Measurements from ENCODE around the gene RAB3C.

RAB3C gene

DNA sequence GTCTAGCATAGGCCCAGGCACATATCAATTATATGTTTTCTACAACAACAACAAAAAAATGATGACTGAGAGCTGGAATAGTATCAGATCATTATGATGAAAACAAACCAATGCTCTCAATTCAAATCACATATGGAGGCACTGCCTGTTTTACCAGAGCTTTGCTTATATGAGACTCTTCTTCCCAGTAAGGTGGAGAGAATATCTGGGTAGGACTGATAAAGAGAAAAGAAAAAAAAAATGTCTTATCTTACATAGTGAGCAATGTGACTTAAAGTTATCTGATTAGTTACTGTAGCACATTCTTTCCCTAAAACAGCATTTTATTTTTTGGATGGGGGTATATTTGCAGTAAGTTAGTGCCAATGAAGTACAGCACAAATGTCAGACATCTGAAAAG is 154.8 kb downstream of the RAB3C start:
- DNase-seq = no peak

GRCh38 chr5:58738336-58738735 is 155.5 kb downstream of the RAB3C start:
- DNase-seq = no peak

DNA sequence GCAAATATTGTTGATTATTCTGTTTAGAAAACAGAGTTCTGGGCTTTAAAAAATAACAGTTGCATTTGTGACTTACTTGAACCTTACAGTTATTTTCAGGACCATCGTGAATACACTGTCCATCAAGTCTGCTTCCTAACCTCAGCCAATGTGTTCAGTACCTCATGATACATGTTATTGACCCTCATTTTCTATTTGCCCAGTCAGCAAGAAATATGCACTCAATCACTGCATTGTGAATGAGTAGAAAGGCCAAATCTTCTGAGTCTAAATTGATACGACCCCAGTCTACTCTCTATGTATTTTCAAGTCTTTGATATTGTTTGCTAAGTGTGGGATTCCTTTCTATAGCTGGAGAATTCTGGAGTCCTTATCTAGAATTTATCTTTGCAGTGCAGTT is 156.2 kb downstream of the RAB3C start:
- no peak for DNase-seq

DNA sequence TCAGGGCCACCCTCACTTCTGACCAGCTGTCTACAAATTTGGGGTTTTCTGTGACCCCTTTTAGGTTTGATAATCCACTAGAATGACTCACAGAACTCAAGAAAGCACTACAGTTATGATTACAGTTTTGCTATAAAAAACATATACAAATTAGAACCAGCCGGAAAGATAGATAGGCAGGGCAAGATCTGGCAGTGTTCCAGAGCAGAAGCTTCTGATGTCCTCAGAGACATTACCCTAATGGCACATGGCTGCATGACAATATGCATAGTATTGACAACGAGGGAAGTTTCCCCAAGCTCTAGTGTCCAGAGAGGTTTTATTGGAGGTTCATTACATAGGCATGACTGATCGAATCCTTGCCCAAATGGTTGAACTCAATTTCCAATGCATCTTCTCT is 158.1 kb downstream of the RAB3C start:
- DNase-seq = no peak

- DNase-seq = no peak
These were observed 162.5 kb downstream of the RAB3C start for GRCh38 chr5:58745350-58745749.

DNA sequence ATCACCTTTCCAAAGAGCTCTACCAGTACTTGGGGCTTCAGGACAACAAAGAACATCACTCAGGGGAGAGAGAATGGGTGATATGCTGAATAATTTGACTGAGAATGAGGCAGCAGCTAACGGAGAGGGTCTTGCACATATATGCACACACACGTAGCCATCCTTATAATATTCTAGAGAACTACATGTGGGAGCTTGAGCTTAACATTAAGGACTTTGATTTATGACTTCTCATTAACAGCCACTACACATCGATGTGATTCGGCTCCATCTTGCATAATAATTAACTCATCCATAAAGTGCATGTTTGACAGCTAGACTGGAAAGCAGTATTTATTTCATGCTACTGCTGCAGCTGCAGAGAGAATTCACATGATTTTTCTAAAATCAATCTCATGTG is 163.4 kb downstream of the RAB3C start:
- no peak for DNase-seq

DNA sequence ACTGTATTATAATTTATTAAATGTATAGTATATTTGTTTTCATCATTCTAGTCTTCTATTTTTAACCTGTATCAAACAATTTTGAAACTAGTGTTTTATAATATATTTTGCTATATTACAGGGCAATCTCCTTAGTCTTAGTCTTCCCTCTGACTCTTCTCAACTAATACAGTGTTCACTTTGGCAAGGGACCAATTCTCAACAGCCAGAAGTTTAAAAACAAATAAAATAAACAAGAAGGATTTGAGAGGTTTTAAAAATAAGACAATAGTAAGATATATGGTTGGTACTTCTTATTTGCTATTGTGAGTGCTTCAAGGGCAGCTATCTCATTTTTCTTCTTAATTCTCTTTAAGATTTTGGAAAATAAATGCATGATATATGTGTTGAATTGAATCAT is 167.2 kb downstream of the RAB3C start:
- no peak for DNase-seq

DNA sequence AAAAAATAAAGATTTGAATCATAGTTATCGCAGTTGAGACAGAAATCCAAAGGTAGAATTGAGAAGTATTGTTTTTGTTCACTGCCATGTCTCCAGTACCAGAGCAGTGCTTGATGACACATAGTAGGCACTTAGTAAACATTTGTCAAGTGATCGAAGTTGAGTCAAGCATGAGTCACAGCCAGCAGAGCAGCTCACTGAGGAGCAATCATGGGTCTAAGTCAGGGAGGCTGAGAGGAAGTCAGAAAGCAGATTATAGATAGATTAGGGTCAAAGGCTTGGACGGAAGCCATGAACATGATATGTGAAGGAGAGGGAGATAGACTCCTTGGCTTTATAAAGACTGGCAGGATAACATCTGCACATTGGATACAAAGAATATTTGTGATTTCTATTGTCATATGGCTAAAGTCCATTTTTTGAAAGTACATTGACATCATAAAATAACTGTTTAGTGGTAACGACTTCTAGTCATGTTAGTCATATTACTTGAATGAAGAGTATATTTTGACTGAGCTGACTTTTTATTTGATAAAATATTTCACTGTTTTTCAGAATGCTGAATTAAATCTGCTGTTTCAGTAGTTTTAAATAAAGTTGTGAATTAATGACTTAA is 168.5 kb downstream of the RAB3C start:
- no peak for DNase-seq

GRCh38 chr5:58752104-58752503 is 169.2 kb downstream of the RAB3C start:
- no peak for DNase-seq

DNA sequence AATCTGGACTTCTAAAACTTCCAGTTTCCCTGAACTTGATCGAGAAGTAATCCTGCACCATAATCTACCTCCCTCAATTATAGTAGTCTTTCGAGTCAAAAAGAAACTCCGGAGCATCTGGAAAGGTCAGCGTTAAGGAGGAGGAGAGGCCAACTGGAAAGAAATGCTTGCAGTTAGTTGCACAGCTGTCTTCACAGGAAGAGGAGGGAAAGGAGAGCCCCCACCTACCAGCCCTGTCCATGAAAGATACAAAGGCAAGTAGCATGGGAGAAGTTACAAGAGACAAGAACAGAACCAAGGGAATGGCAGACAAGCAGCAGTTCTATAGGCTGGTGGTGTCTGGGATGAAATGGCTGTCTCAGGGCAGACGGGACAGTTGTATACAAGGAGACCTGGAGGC is 170.6 kb downstream of the RAB3C start:
- no peak for DNase-seq

DNA sequence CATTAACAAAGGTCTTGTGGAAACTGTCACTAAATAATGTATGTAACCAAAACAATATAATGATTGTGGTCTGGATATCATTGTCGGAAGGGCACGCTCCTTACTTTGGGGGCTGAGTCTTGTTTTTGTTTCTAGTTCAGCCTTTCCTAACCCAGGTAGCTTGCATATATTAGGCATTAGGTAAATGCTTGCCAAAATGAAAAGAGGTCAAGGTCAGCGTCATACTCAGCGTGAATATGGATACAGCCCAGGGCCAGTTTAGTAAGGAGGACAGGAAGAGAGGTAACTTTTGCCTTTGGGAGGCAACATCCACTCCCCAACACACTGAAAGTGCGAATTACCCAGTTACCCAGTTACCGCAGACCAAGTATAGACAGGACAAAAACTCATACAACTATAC is 171.4 kb downstream of the RAB3C start:
- DNase-seq = no peak

- DNase-seq = no peak
These were observed 172.5 kb downstream of the RAB3C start for GRCh38 chr5:58755397-58755796.

DNA sequence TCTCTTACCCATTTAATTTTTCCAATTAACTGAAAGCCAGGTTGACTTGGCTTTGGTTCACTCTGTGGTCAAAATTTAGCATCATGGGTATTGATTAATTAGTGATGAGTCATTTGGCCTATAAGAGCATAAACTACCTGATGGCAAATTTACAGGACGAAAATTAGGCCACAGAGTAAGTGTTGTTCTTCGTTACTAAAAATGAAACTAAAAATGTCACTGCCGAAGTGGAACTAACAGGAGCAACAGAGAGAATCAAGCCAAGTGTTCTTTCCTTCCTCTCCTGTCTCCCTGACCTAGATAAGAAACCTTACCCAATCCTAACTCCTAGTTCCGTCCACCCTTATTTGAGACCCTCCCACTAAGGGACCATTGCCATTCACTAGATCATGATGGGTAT is 176.9 kb downstream of the RAB3C start:
- peak; percentile 16 to 43 for DNase-seq

DNA sequence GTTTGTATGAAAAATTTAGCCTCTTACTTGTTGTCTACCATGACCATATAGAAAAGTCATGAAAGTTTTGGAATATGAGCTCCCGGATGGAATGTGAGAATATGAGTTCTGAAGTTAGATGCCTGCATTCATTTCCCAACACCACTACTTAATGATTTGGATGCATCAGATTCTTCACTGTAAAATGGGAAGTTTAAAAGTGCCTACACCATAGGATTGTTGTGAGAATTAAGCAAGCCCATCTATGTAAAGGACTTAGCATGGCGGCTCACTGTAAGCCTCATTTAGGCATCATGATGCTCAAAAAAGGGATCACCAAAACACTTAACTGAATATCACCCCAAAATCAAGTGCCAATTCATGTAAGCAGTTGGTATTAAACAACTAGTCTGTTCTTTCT is 177.3 kb downstream of the RAB3C start:
- DNase-seq = no peak

DNA sequence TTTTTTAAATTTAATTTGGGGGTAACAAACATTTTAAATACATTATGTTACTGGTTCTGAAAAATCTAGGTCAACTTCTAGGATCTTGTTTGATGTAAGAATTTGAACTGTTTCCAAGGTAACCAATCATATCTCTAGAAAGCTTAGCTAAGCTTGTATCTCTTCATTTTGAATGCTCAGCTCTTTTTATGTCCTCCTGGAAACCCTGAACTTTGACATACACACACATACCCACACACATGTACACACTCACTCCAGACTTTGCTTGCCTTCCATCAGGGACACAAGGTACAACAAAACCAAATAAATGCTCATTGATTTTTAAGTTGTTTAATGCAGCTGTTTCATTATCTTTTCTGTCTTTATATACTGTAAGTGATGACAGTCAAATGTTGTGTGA is 178.5 kb downstream of the RAB3C start:
- DNase-seq = no peak

GRCh38 chr5:58763390-58763789 is 180.5 kb downstream of the RAB3C start:
- DNase-seq = no peak

GRCh38 chr5:58764199-58764598 is 181.3 kb downstream of the RAB3C start:
- no peak for DNase-seq

- no peak for DNase-seq
These were observed 182.2 kb downstream of the RAB3C start for GRCh38 chr5:58765058-58765457.

DNA sequence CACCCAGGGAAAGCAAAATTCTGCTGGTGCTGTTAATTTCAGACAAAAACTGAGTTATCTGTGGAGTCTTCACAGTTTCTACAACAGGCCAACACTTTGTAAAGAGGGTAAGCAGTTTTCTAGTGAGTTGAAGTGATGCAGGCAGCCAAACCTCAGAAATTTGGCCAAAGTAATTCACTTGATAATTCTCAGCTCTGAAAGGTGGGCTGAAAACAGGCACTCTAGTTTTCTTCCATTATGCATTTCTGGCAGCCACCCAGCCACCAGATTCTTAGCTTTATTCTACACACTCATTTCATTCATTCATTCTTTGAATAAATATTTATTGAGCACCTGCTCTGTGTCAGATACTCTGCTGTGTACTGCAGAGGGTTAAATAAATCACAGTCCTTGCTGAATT is 184.2 kb downstream of the RAB3C start:
- DNase-seq = no peak

DNA sequence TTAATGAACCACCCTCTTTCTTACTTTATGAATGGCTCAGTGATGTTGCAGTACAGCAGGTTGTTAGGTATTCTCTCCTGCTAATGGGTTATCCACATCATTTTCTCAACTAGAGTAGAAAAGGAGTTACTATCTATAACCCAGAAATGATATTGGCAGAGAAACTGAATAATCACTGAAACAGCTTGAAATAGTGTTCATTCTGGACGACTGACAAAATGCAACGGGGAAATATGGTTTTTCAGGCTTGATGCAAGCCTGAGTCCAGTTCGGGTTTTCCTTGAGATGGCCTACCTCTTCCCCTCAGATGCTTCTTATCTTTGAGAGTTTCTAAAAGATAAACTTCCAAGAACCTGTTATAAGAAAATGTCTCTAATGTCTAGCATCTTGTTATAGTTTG is 187.3 kb downstream of the RAB3C start:
- no peak for DNase-seq

DNA sequence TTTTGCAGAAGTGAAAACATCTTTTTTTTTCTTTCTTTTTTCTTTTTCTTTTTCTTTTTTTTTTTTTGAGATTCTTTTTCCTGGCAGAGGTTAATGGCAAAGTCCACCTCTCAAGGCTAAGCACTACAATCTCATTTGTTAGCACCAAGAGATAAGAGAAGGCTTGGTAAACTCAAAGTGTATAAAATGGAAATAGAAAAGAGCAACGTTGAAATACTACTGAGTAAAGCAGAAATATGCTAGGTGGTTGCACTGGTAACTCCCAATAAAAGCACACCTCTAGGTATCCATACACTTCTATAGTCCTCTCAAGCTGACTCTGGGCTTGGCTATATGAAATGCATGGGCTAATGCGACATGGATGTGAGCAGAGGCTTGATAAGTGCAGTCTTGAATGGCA is 188.9 kb downstream of the RAB3C start:
- no peak for DNase-seq

GRCh38 chr5:58773744-58774441 is 191.0 kb downstream of the RAB3C start:
- DNase-seq = no peak

- DNase-seq = no peak
These were observed 192.1 kb downstream of the RAB3C start for GRCh38 chr5:58774937-58775336.

DNA sequence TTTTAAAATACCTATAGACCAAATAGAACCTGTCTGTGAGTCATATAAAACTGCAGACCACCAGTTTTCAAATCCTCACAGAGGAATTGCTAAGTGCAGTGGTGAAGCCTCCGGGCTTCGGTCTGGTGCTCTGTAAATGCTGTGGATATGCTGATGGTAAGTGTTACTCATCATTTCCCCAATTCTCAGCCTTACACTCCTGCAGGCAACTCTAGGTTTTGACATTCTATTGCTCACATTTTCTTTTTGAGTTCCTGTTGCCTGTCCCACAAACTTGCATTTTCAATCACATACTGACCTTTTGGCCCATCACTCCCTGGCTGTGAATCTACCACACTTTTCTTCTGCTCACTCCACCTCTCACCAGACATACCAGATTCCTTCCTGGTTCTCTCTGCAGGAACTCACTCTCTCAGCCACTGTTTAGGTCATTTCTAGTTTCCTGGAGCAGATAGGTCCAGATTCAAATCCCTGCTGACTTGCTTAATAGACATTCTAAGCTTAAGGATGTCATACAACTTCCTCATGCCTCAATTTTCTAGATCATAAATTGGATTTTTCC is 192.9 kb downstream of the RAB3C start:
- no peak for DNase-seq

- DNase-seq = no peak
These were observed 193.7 kb downstream of the RAB3C start for GRCh38 chr5:58776559-58776958.

All from Kasumi-1 (cell line).